Panc1 (cell line): ENCODE measurements around the gene KATNIP.

Experiments used
- CTCF ChIP-seq: fragments of 450-650 bp; IDR thresholded peaks from 2 replicates; pipeline ENCODE4 v1.5.1; 2017; ENCODE audit warnings: mild to moderate bottlenecking
- POLR2AphosphoS5 ChIP-seq: IDR thresholded peaks from 2 replicates; pipeline ENCODE4 v1.6.1; 2012; ENCODE audit warnings: mild to moderate bottlenecking, low read depth, low read length, moderate library complexity
- REST ChIP-seq, 2 experiments: IDR thresholded peaks; 2 replicates each; pipeline ENCODE4 v1.6.1; 2011 to 2012; ENCODE audit warnings: low read depth in 2 of 2, control low read depth in 1 of 2, low read length in 1 of 2, mild to moderate bottlenecking in 1 of 2, moderate library complexity in 1 of 2; ENCODE audit not compliant: insufficient read depth in 1 of 2
- SIN3A ChIP-seq: IDR thresholded peaks from 2 replicates; pipeline ENCODE4 v1.6.1; 2012; ENCODE audit warnings: low read depth, mild to moderate bottlenecking, low read length, moderate library complexity, borderline replicate concordance; ENCODE audit not compliant: insufficient read depth
- TCF7L2 ChIP-seq: IDR thresholded peaks from 2 replicates; pipeline ENCODE4 v1.6.1; 2011; ENCODE audit warnings: mild to moderate bottlenecking, low read depth, low read length, inconsistent platforms

- TF ChIP-seq CTCF (no peak), POLR2AphosphoS5 (no peak), SIN3A (no peak), REST (IDR thresholded peaks at IDR 0.05; ENCODE audit: insufficient read depth in 1 of 2, low read depth in 2 of 2, low read length in 1 of 2) (no peak), TCF7L2 (no peak)
These were observed 26.8 kb downstream of the KATNIP start for GRCh38 chr16:27576729-27577128.
